IMR-90 (cell line): Measurements from ENCODE around the gene TNIP1. TPM values are rescaled to one million over a fixed set of nuclear protein-coding genes. Genes with fewer than 3 reads are reported as not detected.

Experiments used
- ATAC-seq: fragments of 200-7000 bp; cut with Tn5 transposase; 2 replicates; pipeline ENCODE4 v1.9.1; 2020; ENCODE audit warnings: low read depth, mild to moderate bottlenecking, moderate library complexity
- BruUV-seq: library from RNA; stranded (reverse); fragments of 400-500 nt; replicated peaks from 2 replicates; lab custom pipeline; 2021; lab: Mats Ljungman, UMichigan
- CTCF ChIA-PET: fragments of 300-600 bp; formaldehyde crosslinking; extraction: SDS; loops from one replicate; lab custom pipeline; 2021; ENCODE audit warnings: antibody characterized with exemption; lab: Yijun Ruan, JAX
- POLR2A ChIA-PET: fragments of 300-600 bp; sonication (Branson Sonifier 250); formaldehyde crosslinking; loops from one replicate; lab custom pipeline; 2022; ENCODE audit warnings: antibody characterized with exemption; ENCODE audit not compliant: unreplicated experiment; lab: Charles Lee
- DNase-seq: peaks from one replicate; pipeline ENCODE4 v3.0.0; 2013
- H2AFZ ChIP-seq: replicated peaks from 2 replicates; pipeline ENCODE3; 2013; ENCODE audit warnings: low read length, mild to moderate bottlenecking; ENCODE audit not compliant: poor library complexity
- H2AK5ac ChIP-seq: 2 replicates; pipeline ENCODE4 v1.6.1; 2013; ENCODE audit warnings: low read depth, low read length, inconsistent platforms
- H2AK9ac ChIP-seq: replicated peaks from 2 replicates; pipeline ENCODE3; 2013; ENCODE audit warnings: mild to moderate bottlenecking, low read depth, low read length, moderate library complexity; ENCODE audit not compliant: poor library complexity
- H2BK120ac ChIP-seq: 2 replicates; pipeline ENCODE4 v1.6.1; 2013; ENCODE audit warnings: low read depth, low read length, inconsistent platforms
- H2BK15ac ChIP-seq: 3 replicates; pipeline ENCODE4 v1.6.1; 2013; ENCODE audit warnings: low read depth, low read length, inconsistent platforms
- H2BK20ac ChIP-seq: 2 replicates; pipeline ENCODE4 v1.6.1; 2013; ENCODE audit warnings: low read depth, mild to moderate bottlenecking, inconsistent platforms, low read length, moderate library complexity
- H2BK5ac ChIP-seq: 2 replicates; pipeline ENCODE4 v1.6.1; 2013; ENCODE audit warnings: mild to moderate bottlenecking, low read depth, low read length, inconsistent platforms; ENCODE audit not compliant: poor library complexity, severe bottlenecking
- H3K14ac ChIP-seq: replicated peaks from 2 replicates; pipeline ENCODE4 v1.6.1; 2013; ENCODE audit warnings: low read depth, low read length, inconsistent platforms
- H3K18ac ChIP-seq: 2 replicates; pipeline ENCODE4 v1.6.1; 2013; ENCODE audit warnings: low read depth, low read length, control low read depth
- H3K23ac ChIP-seq: 2 replicates; pipeline ENCODE4 v1.6.1; 2013; ENCODE audit warnings: low read depth, low read length, inconsistent platforms
- H3K27ac ChIP-seq: 2 replicates; pipeline ENCODE4 v1.5.1; 2013; ENCODE audit warnings: mild to moderate bottlenecking, control low read depth, low read length; ENCODE audit not compliant: insufficient read depth
- H3K27me3 ChIP-seq: 2 replicates; pipeline ENCODE4 v1.6.1; 2013; ENCODE audit warnings: low read length; ENCODE audit not compliant: control insufficient read depth, insufficient read depth
- H3K36me3 ChIP-seq: 2 replicates; pipeline ENCODE4 v1.6.1; 2013; ENCODE audit warnings: low read length, mixed read lengths; ENCODE audit not compliant: control insufficient read depth, insufficient read depth
- H3K4ac ChIP-seq: 2 replicates; pipeline ENCODE4 v1.6.1; 2013; ENCODE audit warnings: low read depth, low read length, inconsistent platforms
- H3K4me1 ChIP-seq: 2 replicates; pipeline ENCODE4 v1.6.1; 2013; ENCODE audit warnings: low read length, mixed read lengths; ENCODE audit not compliant: control insufficient read depth, insufficient read depth
- H3K4me2 ChIP-seq: 2 replicates; pipeline ENCODE4 v1.6.1; 2013; ENCODE audit warnings: low read depth, mild to moderate bottlenecking, control low read depth, low read length, moderate library complexity
- H3K4me3 ChIP-seq: 2 replicates; pipeline ENCODE4 v1.5.1; 2013; ENCODE audit warnings: low read depth, mild to moderate bottlenecking, control low read depth, low read length, moderate library complexity; ENCODE audit not compliant: insufficient read depth
- H3K56ac ChIP-seq: 2 replicates; pipeline ENCODE4 v1.6.1; 2013; ENCODE audit warnings: low read length, inconsistent platforms; ENCODE audit not compliant: insufficient read depth; ENCODE audit errors: extremely low read depth
- H3K79me1 ChIP-seq, 2 experiments: 2 replicates each; pipeline ENCODE4 v1.6.1; 2013; ENCODE audit warnings: low read length in 2 of 2, inconsistent platforms in 1 of 2, low read depth in 1 of 2
- H3K9ac ChIP-seq: 2 replicates; pipeline ENCODE4 v1.6.1; 2013; ENCODE audit warnings: low read depth, low read length, control low read depth
- H3K9me1 ChIP-seq: 2 replicates; pipeline ENCODE4 v1.6.1; 2013; ENCODE audit warnings: low read length, inconsistent platforms; ENCODE audit not compliant: insufficient read depth
- H3K9me3 ChIP-seq: 2 replicates; pipeline ENCODE4 v1.6.1; 2013; ENCODE audit warnings: low read length; ENCODE audit not compliant: control insufficient read depth, insufficient read depth
- H4K20me1 ChIP-seq: 2 replicates; pipeline ENCODE4 v1.6.1; 2013; ENCODE audit warnings: low read length, inconsistent platforms; ENCODE audit not compliant: insufficient read depth
- H4K5ac ChIP-seq: 2 replicates; pipeline ENCODE4 v1.6.1; 2013; ENCODE audit warnings: mild to moderate bottlenecking, low read depth, low read length, control low read depth
- H4K8ac ChIP-seq, 2 experiments: 2 replicates each; pipeline ENCODE4 v1.6.1; 2013; ENCODE audit warnings: low read depth in 2 of 2, low read length in 2 of 2, control low read depth in 1 of 2, inconsistent platforms in 1 of 2
- H4K91ac ChIP-seq: 2 replicates; pipeline ENCODE4 v1.6.1; 2013; ENCODE audit warnings: low read depth, low read length, inconsistent platforms; ENCODE audit not compliant: insufficient read depth
- CEBPB ChIP-seq: IDR thresholded peaks from 2 replicates; pipeline ENCODE4 v1.6.1; 2012; ENCODE audit warnings: low read depth, low read length, improper control_type of control experiment
- MAZ ChIP-seq: IDR thresholded peaks from 2 replicates; pipeline ENCODE4 v1.6.1; 2012; ENCODE audit warnings: low read depth, mild to moderate bottlenecking, low read length, improper control_type of control experiment, moderate library complexity, borderline replicate concordance
- MXI1 ChIP-seq: IDR thresholded peaks from 2 replicates; pipeline ENCODE4 v1.6.1; 2012; ENCODE audit warnings: low read depth, mild to moderate bottlenecking, low read length, moderate library complexity, borderline replicate concordance
- NFE2L2 ChIP-seq: fragments of 150-350 bp; IDR thresholded peaks from 2 replicates; pipeline ENCODE4 v1.6.1; 2016; ENCODE audit warnings: low read depth, mild to moderate bottlenecking, low read length
- POLR2A ChIP-seq: IDR thresholded peaks from 2 replicates; pipeline ENCODE4 v1.6.1; 2012; ENCODE audit warnings: mild to moderate bottlenecking, low read depth, low read length
- WGBS, 2 experiments: methylation state at CpG; one replicate each; pipeline versions ENCODE4 v1.1.5 to v1.1.7; 2013; ENCODE audit warnings: missing lambda C conversion rate in 2 of 2; ENCODE audit not compliant: insufficient read length in 1 of 2; ENCODE audit errors: extremely low coverage in 2 of 2; 5-methylcytosine and 5-hydroxymethylcytosine counted together
- dilution Hi-C: fragments of 300-500 bp; cut with HindIII; formaldehyde crosslinking; loops from one replicate; pipeline ENCODE4 v1.14.3; 2018; ENCODE audit warnings: low sequenced_read_pairs; ENCODE audit not compliant: unreplicated experiment
- in situ Hi-C: fragments of 300-500 bp; cut with MboI; formaldehyde crosslinking; loops from 3 replicates; pipeline ENCODE4 v1.14.3; 2019; ENCODE audit warnings: low sequenced_read_pairs, inconsistent platforms, mixed read lengths
- intact Hi-C: fragments of 100-400 bp; cut with micrococcal nuclease; formaldehyde crosslinking; loops from 2 replicates; pipeline ENCODE4 v1.10.0; 2022
- polyA plus RNA-seq, 3 experiments: library from polyadenylated mRNA; depleted of rRNA; stranded (reverse); fragments of >200 nt; gene quantifications; 2 replicates each; pipeline ENCODE4 v1.2.3, GENCODE V29; 2012; ENCODE audit warnings: low replicate concordance in 1 of 3
- total RNA-seq: library from RNA; depleted of rRNA; stranded (reverse); fragments of >200 nt; gene quantifications from 2 replicates; pipeline ENCODE4 v1.2.3, GENCODE V29; 2012
- TF ChIP-seq, protein P1 (sequence below): conservative IDR thresholded peaks from 2 replicates; pipeline ENCODE4 v1.5.1; 2012; ENCODE audit warnings: mild to moderate bottlenecking, low read depth, low read length, improper control_type of control experiment

The TNIP1 gene
- total and polyA plus RNA-seq, 2 of the 4 experiments (the other 2 are of a cell fraction) = 63.8 to 92.8 TPM

- H3K27me3 ChIP-seq = peaks cover 4% of the 10 kb centered on the region; the same call in 1 of the 2 replicates
- CTCF ChIA-PET = interaction anchor here (0.7 kb wide), 1 partner anchor 121 kb away, joined by 3 read pairs; no protein-coding TSS in a partner anchor
- dilution Hi-C loops = no loop called here
- no peaks in the 10 kb centered on the region for H3K36me3 ChIP-seq
- H3K79me1 ChIP-seq = no peaks in the 10 kb centered on the region
- H4K5ac ChIP-seq = no peak overlapping the region
- H3K9me3 ChIP-seq = peaks cover 7% of the 10 kb centered on the region; the same call in 1 of the 2 replicates
- H3K23ac ChIP-seq = no peak overlapping the region
- H3K9ac ChIP-seq = no peak overlapping the region
- POLR2A ChIA-PET = no interaction called here
- no peak overlapping the region for H3K4me2 ChIP-seq
- no peak overlapping the region for H3K18ac ChIP-seq
- no peak overlapping the region for H2BK15ac ChIP-seq
- no peak overlapping the region for H2BK5ac ChIP-seq
- BruUV-seq = no TSS peak
- intact Hi-C loops = no loop called here
- no peak overlapping the region for H4K91ac ChIP-seq
- DNase-seq = no peak
- no peak for ATAC-seq
- no peak overlapping the region for H3K14ac ChIP-seq
- H4K8ac ChIP-seq = no peak overlapping the region
- H3K4ac ChIP-seq = no peak overlapping the region
- 84% methylated on average over 4 of the region's 6 CpGs; no CpG with 5 or more reads in 1 of the 2 experiments for WGBS, 2 experiments
- no peak overlapping the region for H2BK120ac ChIP-seq
- no peak overlapping the region for H2AK9ac ChIP-seq
- H3K9me1 ChIP-seq = no peaks in the 10 kb centered on the region
- H2AFZ ChIP-seq = no peak overlapping the region
- no peak overlapping the region for H2AK5ac ChIP-seq
- no peak overlapping the region for H3K4me3 ChIP-seq
- in situ Hi-C loops = no loop called here
- H4K20me1 ChIP-seq = no peaks in the 10 kb centered on the region
- no peak overlapping the region for H3K27ac ChIP-seq
- no peaks in the 10 kb centered on the region for H3K4me1 ChIP-seq
- no peak overlapping the region for H3K56ac ChIP-seq
- no peak for TF ChIP-seq MAZ
- no peak for TF ChIP-seq MXI1
- TF ChIP-seq, protein P1, sequence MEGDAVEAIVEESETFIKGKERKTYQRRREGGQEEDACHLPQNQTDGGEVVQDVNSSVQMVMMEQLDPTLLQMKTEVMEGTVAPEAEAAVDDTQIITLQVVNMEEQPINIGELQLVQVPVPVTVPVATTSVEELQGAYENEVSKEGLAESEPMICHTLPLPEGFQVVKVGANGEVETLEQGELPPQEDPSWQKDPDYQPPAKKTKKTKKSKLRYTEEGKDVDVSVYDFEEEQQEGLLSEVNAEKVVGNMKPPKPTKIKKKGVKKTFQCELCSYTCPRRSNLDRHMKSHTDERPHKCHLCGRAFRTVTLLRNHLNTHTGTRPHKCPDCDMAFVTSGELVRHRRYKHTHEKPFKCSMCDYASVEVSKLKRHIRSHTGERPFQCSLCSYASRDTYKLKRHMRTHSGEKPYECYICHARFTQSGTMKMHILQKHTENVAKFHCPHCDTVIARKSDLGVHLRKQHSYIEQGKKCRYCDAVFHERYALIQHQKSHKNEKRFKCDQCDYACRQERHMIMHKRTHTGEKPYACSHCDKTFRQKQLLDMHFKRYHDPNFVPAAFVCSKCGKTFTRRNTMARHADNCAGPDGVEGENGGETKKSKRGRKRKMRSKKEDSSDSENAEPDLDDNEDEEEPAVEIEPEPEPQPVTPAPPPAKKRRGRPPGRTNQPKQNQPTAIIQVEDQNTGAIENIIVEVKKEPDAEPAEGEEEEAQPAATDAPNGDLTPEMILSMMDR = no peak
- no peak for TF ChIP-seq CEBPB
- TF ChIP-seq POLR2A = no peak
- no peak for TF ChIP-seq NFE2L2
- no peak overlapping the region for H2BK20ac ChIP-seq
These were observed 88.1 kb downstream of the TNIP1 start for GRCh38 chr5:150992705-150993104.
